Sigmoid colon (tissue), 7 donors: ENCODE measurements around the gene HELB. TPM values are rescaled to one million over a fixed set of nuclear protein-coding genes. Genes with fewer than 3 reads are reported as not detected.

Experiments
- DNase-seq: peaks from one replicate; pipeline ENCODE4 v3.0.0-alpha.2; 2019
- H3K27ac ChIP-seq, 4 donors: fragments of 200-600 bp; sonication (generic); one replicate each; pipeline ENCODE4 v1.5.1; 2016 to 2019; ENCODE audit warnings: mild to moderate bottlenecking in 1 of 4
- H3K27me3 ChIP-seq, 3 donors: fragments of 200-600 bp; sonication (generic); one replicate each; pipeline ENCODE4 v1.5.1; 2019; ENCODE audit warnings: mild to moderate bottlenecking in 1 of 3
- H3K36me3 ChIP-seq, 4 donors: fragments of 200-600 bp; sonication (generic); one replicate each; pipeline ENCODE4 v1.5.1; 2016 to 2019
- H3K4me1 ChIP-seq, 4 donors: fragments of 200-600 bp; sonication (generic); one replicate each; pipeline ENCODE4 v1.5.1; 2017 to 2019
- H3K4me3 ChIP-seq, 4 donors: fragments of 200-600 bp; sonication (generic); one replicate each; pipeline ENCODE4 v1.5.1; 2017 to 2019; ENCODE audit warnings: mild to moderate bottlenecking in 2 of 4, moderate library complexity in 1 of 4
- H3K9me3 ChIP-seq, 4 donors: fragments of 200-600 bp in 3 of 4; sonication (generic) in 3 of 4; one replicate each; pipeline versions ENCODE4 v1.5.1 to v1.6.1; 2013 to 2019
- EP300 ChIP-seq, 4 donors: sonication (generic); formaldehyde crosslinking; IDR thresholded peaks; one replicate each; pipeline ENCODE4 v1.6.1; 2017; ENCODE audit warnings: antibody characterized with exemption in 4 of 4
- POLR2A ChIP-seq, 2 donors: fragments of 450-650 bp; IDR thresholded peaks; one replicate each; pipeline ENCODE4 v1.6.1; 2016; ENCODE audit warnings: antibody characterized with exemption in 2 of 2, mild to moderate bottlenecking in 2 of 2, moderate library complexity in 2 of 2
- POLR2AphosphoS5 ChIP-seq, 4 donors: sonication (generic); formaldehyde crosslinking; IDR thresholded peaks; one replicate each; pipeline ENCODE4 v1.6.1; 2017; ENCODE audit warnings: antibody characterized with exemption in 4 of 4
- WGBS, 2 donors: extraction: QIAGEN DNeasy Blood & Tissue Kit; methylation state at CpG; one replicate each; pipeline ENCODE4 v1.1.7; 2013; 5-methylcytosine and 5-hydroxymethylcytosine counted together
- intact Hi-C: fragments of 100-400 bp; cut with DNase I; formaldehyde crosslinking; loops from one replicate; pipeline ENCODE4 v1.15.1; 2023
- polyA plus RNA-seq, 3 donors: library from polyadenylated mRNA; stranded (reverse); fragments of 200-250 nt; gene quantifications; one replicate each; pipeline ENCODE4 v1.2.3, GENCODE V29; 2013
- total RNA-seq, 4 donors: library from RNA; depleted of rRNA; stranded (reverse); fragments of >200 nt; gene quantifications; one replicate each; pipeline ENCODE4 v1.1.0, GENCODE V29; 2016
- TF ChIP-seq, protein P1 (sequence below), 4 experiments: fragments of 450-650 bp in 3 of 4; fragments of 200-600 bp in 1 of 4; IDR thresholded peaks; one replicate each; pipeline ENCODE4 v1.5.1; 2016 to 2019; ENCODE audit warnings: antibody characterized with exemption in 4 of 4, mild to moderate bottlenecking in 3 of 4, moderate library complexity in 2 of 4
- donor health status: healthy with polysubstance abuse.
- donor health status: Bipolar disorder and iron deficiency.
- donor health status: healthy.

Gene HELB
- total and polyA plus RNA-seq, 7 donors, result under 0.01 to 8.6 (median 3.2) TPM

GRCh38 chr12:66268562-66268961 is 33.7 kb upstream of the HELB start:
- Histone ChIP-seq H3K4me3 (no peak overlapping the region), H3K9me3 (no peaks in the 10 kb centered on the region), H3K27me3 (no peaks in the 10 kb centered on the region), H3K4me1 (no peaks in the 10 kb centered on the region), H3K36me3 (no peaks in the 10 kb centered on the region), H3K27ac (no peak overlapping the region)
- TF ChIP-seq, protein P1, sequence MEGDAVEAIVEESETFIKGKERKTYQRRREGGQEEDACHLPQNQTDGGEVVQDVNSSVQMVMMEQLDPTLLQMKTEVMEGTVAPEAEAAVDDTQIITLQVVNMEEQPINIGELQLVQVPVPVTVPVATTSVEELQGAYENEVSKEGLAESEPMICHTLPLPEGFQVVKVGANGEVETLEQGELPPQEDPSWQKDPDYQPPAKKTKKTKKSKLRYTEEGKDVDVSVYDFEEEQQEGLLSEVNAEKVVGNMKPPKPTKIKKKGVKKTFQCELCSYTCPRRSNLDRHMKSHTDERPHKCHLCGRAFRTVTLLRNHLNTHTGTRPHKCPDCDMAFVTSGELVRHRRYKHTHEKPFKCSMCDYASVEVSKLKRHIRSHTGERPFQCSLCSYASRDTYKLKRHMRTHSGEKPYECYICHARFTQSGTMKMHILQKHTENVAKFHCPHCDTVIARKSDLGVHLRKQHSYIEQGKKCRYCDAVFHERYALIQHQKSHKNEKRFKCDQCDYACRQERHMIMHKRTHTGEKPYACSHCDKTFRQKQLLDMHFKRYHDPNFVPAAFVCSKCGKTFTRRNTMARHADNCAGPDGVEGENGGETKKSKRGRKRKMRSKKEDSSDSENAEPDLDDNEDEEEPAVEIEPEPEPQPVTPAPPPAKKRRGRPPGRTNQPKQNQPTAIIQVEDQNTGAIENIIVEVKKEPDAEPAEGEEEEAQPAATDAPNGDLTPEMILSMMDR (IDR thresholded peaks at IDR 0.05), result no peak
- no peak for DNase-seq
- intact Hi-C loops, result no loop called here
- 74 to 80% methylated on average over 3 of the region's 3 CpGs for WGBS, 2 donors

DNA sequence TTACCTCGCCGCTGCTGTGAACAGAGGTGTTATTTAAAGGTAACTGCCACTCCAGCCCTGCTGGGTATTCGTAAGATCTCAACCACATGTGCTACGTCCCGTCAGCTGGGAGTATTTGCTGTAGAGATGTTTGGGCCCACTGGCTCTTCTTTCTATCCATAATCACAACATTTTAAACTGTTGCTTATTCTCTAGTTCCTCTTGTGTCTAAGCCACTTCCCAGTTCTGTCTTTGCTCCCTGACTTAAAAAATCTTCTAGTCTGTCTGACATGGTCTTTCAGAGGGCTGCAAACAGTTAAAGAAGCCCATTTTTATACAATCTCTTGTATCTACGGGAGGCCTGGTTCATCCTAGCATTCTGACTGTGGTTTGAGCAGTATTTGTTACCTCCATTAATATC is 33.2 kb upstream of the HELB start:
- WGBS, 2 donors, result 84 to 85% methylated on average over 6 of the region's 6 CpGs

DNA sequence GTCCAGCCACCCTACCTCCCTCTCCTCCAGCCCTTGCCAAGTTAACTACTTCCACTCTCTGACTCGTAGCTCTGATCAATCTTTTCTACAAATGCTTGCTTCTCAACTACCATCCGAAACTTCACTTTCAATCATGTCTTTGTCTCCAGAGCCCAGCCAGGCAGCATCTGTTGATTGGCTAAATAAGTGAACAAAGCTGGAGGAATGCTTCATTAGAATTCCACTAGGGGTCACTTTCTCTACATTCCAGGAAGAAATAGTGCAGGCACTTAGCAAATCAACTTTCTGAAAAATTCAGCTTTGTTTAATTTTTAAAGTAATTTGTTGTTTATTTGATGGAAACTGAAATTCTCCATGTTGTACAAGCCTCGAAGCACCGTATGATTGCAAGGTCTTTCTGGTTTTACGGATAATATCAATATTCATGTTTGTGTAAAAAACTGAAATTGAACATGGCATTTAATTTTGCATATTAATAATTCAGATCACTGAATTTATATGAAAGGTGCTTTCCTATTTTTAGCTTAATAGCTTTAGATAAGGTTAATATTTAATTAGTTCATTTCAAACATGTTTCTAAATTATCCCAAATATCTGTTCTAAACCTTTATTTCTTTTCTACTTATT is 32.4 kb upstream of the HELB start:
- Histone ChIP-seq H3K4me1 (no peaks in the 10 kb centered on the region), H3K27me3 (no peaks in the 10 kb centered on the region), H3K9me3 (no peaks in the 10 kb centered on the region), H3K27ac (no peak overlapping the region), H3K4me3 (no peak overlapping the region), H3K36me3 (no peaks in the 10 kb centered on the region)
- 61% methylated on average over 5 of the region's 5 CpGs for WGBS, 2 donors
- no peak for DNase-seq
- intact Hi-C loops, result no loop called here
- TF ChIP-seq, protein P1 (IDR thresholded peaks at IDR 0.05), result peak in 3 of 4 experiments; percentile 41 to 55 (median 48)
- TF ChIP-seq POLR2A (IDR thresholded peaks at IDR 0.05) (no peak), POLR2AphosphoS5 (IDR thresholded peaks at IDR 0.05) (no peak)

More for the DNA sequence above, 33.2 kb upstream of the HELB start:
- intact Hi-C loops, result no loop called here
- Histone ChIP-seq H3K4me3 (no peak overlapping the region), H3K9me3 (no peaks in the 10 kb centered on the region), H3K4me1 (no peaks in the 10 kb centered on the region), H3K27me3 (no peaks in the 10 kb centered on the region), H3K36me3 (no peaks in the 10 kb centered on the region), H3K27ac (no peak overlapping the region)
- TF ChIP-seq, protein P1 (IDR thresholded peaks at IDR 0.05), result no peak
- no peak for DNase-seq

DNA sequence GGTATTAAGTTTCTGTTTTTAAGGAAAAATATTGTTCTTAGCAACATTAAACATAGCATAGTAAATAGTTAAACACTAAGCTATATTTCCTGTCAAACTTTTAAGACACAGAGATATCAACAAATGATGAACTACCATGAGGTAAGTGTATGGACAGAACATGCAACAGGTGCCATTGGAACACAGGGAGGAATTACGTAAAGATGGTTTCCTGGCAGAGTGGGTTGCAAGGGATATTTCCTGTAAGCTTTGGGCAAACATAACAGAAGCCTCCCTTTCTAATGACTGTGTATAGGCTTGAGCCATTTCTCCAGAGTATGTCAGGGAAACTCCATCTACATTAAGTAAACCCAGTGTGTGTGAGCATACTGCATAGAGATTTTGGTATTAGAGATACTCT is 31.7 kb upstream of the HELB start:
- intact Hi-C loops, result no loop called here

DNA sequence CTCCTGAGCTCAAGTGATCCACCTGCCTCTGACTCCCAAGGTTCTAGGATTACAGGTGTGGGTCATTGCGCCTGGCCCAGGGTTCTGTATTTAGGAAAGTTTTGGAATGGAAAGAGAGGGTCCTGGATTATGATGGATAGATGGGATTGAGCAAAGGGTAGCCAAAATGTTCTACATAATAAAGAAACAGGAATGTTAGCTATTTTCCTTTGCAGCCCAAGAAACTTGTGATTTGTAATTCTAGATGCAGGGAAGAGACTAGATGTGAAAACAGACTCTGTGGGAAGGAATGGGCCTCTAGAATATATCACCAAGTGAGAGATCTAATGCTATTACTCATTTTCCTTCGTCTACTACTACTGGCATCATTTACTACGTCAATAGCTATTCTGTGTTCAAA is 29.6 kb upstream of the HELB start:
- intact Hi-C loops, result no loop called here
- no peaks in the 10 kb centered on the region for H3K9me3 ChIP-seq
- H3K4me1 ChIP-seq, result no peaks in the 10 kb centered on the region
- no peak overlapping the region for H3K27ac ChIP-seq
- H3K4me3 ChIP-seq, result no peak overlapping the region
- DNase-seq, result no peak
- 64 to 66% methylated on average over 3 of the region's 3 CpGs for WGBS, 2 donors
- no peaks in the 10 kb centered on the region for H3K36me3 ChIP-seq
- H3K27me3 ChIP-seq, result no peaks in the 10 kb centered on the region
- TF ChIP-seq, protein P1 (IDR thresholded peaks at IDR 0.05), result no peak
- no peak for TF ChIP-seq POLR2A (IDR thresholded peaks at IDR 0.05)
- no peak for TF ChIP-seq EP300 (IDR thresholded peaks at IDR 0.05)
- no peak for TF ChIP-seq POLR2AphosphoS5 (IDR thresholded peaks at IDR 0.05)

More for the DNA sequence above, 31.7 kb upstream of the HELB start:
- H3K27ac ChIP-seq, result no peak overlapping the region
- no peak overlapping the region for H3K4me3 ChIP-seq
- TF ChIP-seq POLR2AphosphoS5 (IDR thresholded peaks at IDR 0.05) (no peak), POLR2A (IDR thresholded peaks at IDR 0.05) (no peak), EP300 (IDR thresholded peaks at IDR 0.05) (no peak)
- TF ChIP-seq, protein P1 (IDR thresholded peaks at IDR 0.05), result no peak
- WGBS, 2 donors, result 89% methylated on average over 1 of the region's 1 CpG
- DNase-seq, result no peak
- H3K4me1 ChIP-seq, result no peaks in the 10 kb centered on the region
- H3K27me3 ChIP-seq, result no peaks in the 10 kb centered on the region
- H3K9me3 ChIP-seq, result no peaks in the 10 kb centered on the region
- H3K36me3 ChIP-seq, result no peaks in the 10 kb centered on the region
